SK-N-SH (cell line): Measurements from ENCODE around the gene CD300LG. TPM values are rescaled to one million over a fixed set of nuclear protein-coding genes. Genes with fewer than 3 reads are reported as not detected.
A peak's percentile ranks its signal among the peaks of the same experiment; 100 is the strongest.

Source experiments
- CTCF ChIA-PET: fragments of 300-600, 350-600 bp; formaldehyde crosslinking; extraction: SDS; loops from one replicate; lab custom pipeline; 2021; lab: Yijun Ruan, JAX
- POLR2A ChIA-PET: fragments of 350-600 bp; sonication (Branson Sonifier 250); formaldehyde crosslinking; extraction: SDS; loops from one replicate; lab custom pipeline; 2020; ENCODE audit warnings: antibody characterized with exemption, inconsistent platforms; lab: Yijun Ruan, JAX
- DNase-seq: peaks from one replicate; pipeline ENCODE4 v3.0.0; 2012
- H2AFZ ChIP-seq: fragments of 200-600 bp; sonication (generic); 2 replicates; pipeline ENCODE4 v1.8.1; 2016; ENCODE audit warnings: antibody characterized with exemption, mild to moderate bottlenecking, low read depth
- H3F3A ChIP-seq: fragments of 200-600 bp; sonication (generic); replicated peaks from 2 replicates; pipeline ENCODE3; 2016; ENCODE audit warnings: antibody characterized with exemption, mild to moderate bottlenecking; ENCODE audit not compliant: insufficient read depth
- H3K27ac ChIP-seq, 2 experiments: fragments of 200-500 bp in 1 of 2; fragments of 200-600 bp in 1 of 2; sonication (Bioruptor generic) in 1 of 2; sonication (generic), shearing (Covaris generic) in 1 of 2; 2 replicates each; pipeline versions ENCODE4 v1.5.1 to v1.6.1; 2014 to 2016; ENCODE audit warnings: low read depth in 2 of 2, inconsistent platforms in 1 of 2, low read length in 1 of 2, mild to moderate bottlenecking in 1 of 2, mixed read lengths in 1 of 2
- H3K27me3 ChIP-seq: fragments of 200-600 bp; sonication (generic), shearing (Covaris generic); 2 replicates; pipeline ENCODE4 v1.6.1; 2016; ENCODE audit warnings: mixed run types; ENCODE audit not compliant: insufficient read depth
- H3K36me3 ChIP-seq, 2 experiments: fragments of 200-500 bp in 1 of 2; fragments of 200-600 bp in 1 of 2; sonication (Bioruptor generic) in 1 of 2; sonication (generic) in 1 of 2; replicated peaks in 1 of 2; 2 replicates each; pipeline versions ENCODE3 to v1.5.1; 2014 to 2016; ENCODE audit warnings: low read length in 1 of 2, mild to moderate bottlenecking in 1 of 2; ENCODE audit not compliant: insufficient read depth in 2 of 2, control insufficient read depth in 1 of 2
- H3K4me1 ChIP-seq, 2 experiments: fragments of 200-500 bp in 1 of 2; fragments of 200-600 bp in 1 of 2; sonication (Bioruptor generic) in 1 of 2; sonication (generic), shearing (Covaris generic) in 1 of 2; 2 replicates each; pipeline versions ENCODE4 v1.5.1 to v1.6.1; 2014 to 2016; ENCODE audit warnings: low read depth in 1 of 2, low read length in 1 of 2, mixed run types in 1 of 2; ENCODE audit not compliant: insufficient read depth in 2 of 2, control insufficient read depth in 1 of 2
- H3K4me2 ChIP-seq: fragments of 200-600 bp; sonication (generic), shearing (Covaris generic); 2 replicates; pipeline ENCODE4 v1.6.1; 2017; ENCODE audit warnings: mixed run types
- H3K4me3 ChIP-seq, 2 experiments: fragments of 200-500 bp in 1 of 2; fragments of 200-600 bp in 1 of 2; sonication (Bioruptor generic) in 1 of 2; sonication (generic), shearing (Covaris generic) in 1 of 2; 2 replicates each; pipeline versions ENCODE4 v1.5.1 to v1.8.1; 2014 to 2016; ENCODE audit warnings: low read depth in 2 of 2, inconsistent platforms in 1 of 2, low read length in 1 of 2, mild to moderate bottlenecking in 1 of 2, mixed read lengths in 1 of 2, moderate library complexity in 1 of 2
- H3K79me2 ChIP-seq: fragments of 200-600 bp; sonication (generic); 2 replicates; pipeline ENCODE4 v1.8.1; 2017; ENCODE audit warnings: mild to moderate bottlenecking; ENCODE audit not compliant: insufficient read depth
- H3K9ac ChIP-seq: fragments of 200-600 bp; sonication (generic); 2 replicates; pipeline ENCODE4 v1.6.1; 2017; ENCODE audit warnings: mixed run types
- H3K9me2 ChIP-seq: fragments of 200-600 bp; sonication (generic); 2 replicates; pipeline ENCODE4 v1.6.1; 2017; ENCODE audit warnings: mixed run types
- H3K9me3 ChIP-seq: fragments of 200-600 bp; sonication (generic); 2 replicates; pipeline ENCODE4 v1.6.1; 2017; ENCODE audit warnings: mixed run types, mild to moderate bottlenecking, moderate library complexity
- H4K20me1 ChIP-seq: fragments of 200-600 bp; sonication (generic); 2 replicates; pipeline ENCODE4 v1.6.1; 2017; ENCODE audit warnings: mild to moderate bottlenecking, mixed run types; ENCODE audit not compliant: insufficient read depth
- CHD2 ChIP-seq: fragments of 150-350 bp; IDR thresholded peaks from 2 replicates; pipeline ENCODE4 v1.6.1; 2018; ENCODE audit warnings: low read length; ENCODE audit not compliant: partially characterized antibody
- EP300 ChIP-seq, 2 experiments: IDR thresholded peaks; 2 replicates each; pipeline versions ENCODE4 v1.4.0 to v1.6.1; 2012; ENCODE audit warnings: borderline replicate concordance in 1 of 2, low read depth in 1 of 2, low read length in 1 of 2
- FOXJ3 ChIP-seq: sonication (generic); formaldehyde crosslinking; IDR thresholded peaks from 2 replicates; pipeline ENCODE4 v1.5.1; 2020; ENCODE audit warnings: mild to moderate bottlenecking, missing genetic modification reagents
- FOXM1 ChIP-seq: IDR thresholded peaks from 2 replicates; pipeline ENCODE4 v1.4.0; 2012; ENCODE audit warnings: low read depth, mild to moderate bottlenecking
- GABPA ChIP-seq: IDR thresholded peaks from 2 replicates; pipeline ENCODE4 v1.4.0; 2012; ENCODE audit warnings: low read depth, mild to moderate bottlenecking
- GATA2 ChIP-seq: sonication (generic); formaldehyde crosslinking; IDR thresholded peaks from 2 replicates; pipeline ENCODE4 v1.5.0; 2020; ENCODE audit warnings: mild to moderate bottlenecking, missing genetic modification reagents
- IRF3 ChIP-seq: fragments of 150-350 bp; IDR thresholded peaks from 2 replicates; pipeline ENCODE4 v1.6.1; 2016; ENCODE audit warnings: mild to moderate bottlenecking, low read depth, low read length
- MAX ChIP-seq: IDR thresholded peaks from 2 replicates; pipeline ENCODE4 v1.4.0; 2012; ENCODE audit warnings: low read depth
- MEF2A ChIP-seq: IDR thresholded peaks from 2 replicates; pipeline ENCODE4 v1.4.0; 2012; ENCODE audit warnings: low read depth, borderline replicate concordance
- NFIC ChIP-seq: IDR thresholded peaks from 2 replicates; pipeline ENCODE4 v1.4.0; 2012; ENCODE audit warnings: borderline replicate concordance
- NRF1 ChIP-seq: IDR thresholded peaks from 2 replicates; pipeline ENCODE4 v1.6.1; 2012; ENCODE audit warnings: low read depth, mild to moderate bottlenecking, low read length
- PBX3 ChIP-seq: IDR thresholded peaks from 2 replicates; pipeline ENCODE4; 2012
- POLR2AphosphoS5 ChIP-seq: IDR thresholded peaks from 2 replicates; pipeline ENCODE4 v1.6.1; 2012; ENCODE audit warnings: low read depth, low read length
- RAD21 ChIP-seq: IDR thresholded peaks from 2 replicates; pipeline ENCODE4 v1.6.1; 2012; ENCODE audit warnings: mild to moderate bottlenecking, low read length
- RFX5 ChIP-seq: IDR thresholded peaks from 2 replicates; pipeline ENCODE4 v1.6.1; 2012; ENCODE audit warnings: mild to moderate bottlenecking, improper control_type of control experiment, low read length
- SMC3 ChIP-seq: IDR thresholded peaks from 2 replicates; pipeline ENCODE4 v1.6.1; 2012; ENCODE audit warnings: low read depth, low read length, improper control_type of control experiment
- USF1 ChIP-seq: IDR thresholded peaks from 2 replicates; pipeline ENCODE4 v1.4.0; 2012; ENCODE audit warnings: low read depth, borderline replicate concordance
- WGBS: methylation state at CpG from one replicate; pipeline ENCODE4 v1.1.6; 2017; ENCODE audit warnings: low lambda C conversion rate; 5-methylcytosine and 5-hydroxymethylcytosine counted together
- polyA plus RNA-seq, 3 experiments: library from polyadenylated mRNA; depleted of rRNA; stranded (reverse); fragments of >200 nt; gene quantifications; 2 replicates each; pipeline ENCODE4 v1.2.3, GENCODE V29; 2012

The CD300LG gene
- polyA plus RNA-seq, 1 of the 3 experiments (the other 2 are of a cell fraction): not detected

GRCh38 chr17:43844241-43844640, 2.7 kb upstream of the CD300LG start:
- Histone ChIP-seq H3K27ac (no peak overlapping the region), H4K20me1 (no peaks in the 10 kb centered on the region), H3K4me1 (peaks cover 0 to 10% of the 10 kb centered on the region in 2 experiments; a peak in 1 of 4 replicates), H3K9me2 (no peaks in the 10 kb centered on the region), H3K4me3 (no peak overlapping the region), H3K4me2 (no peak overlapping the region), H3K9ac (no peak overlapping the region), H3F3A (peaks cover 3% of the 10 kb centered on the region), H2AFZ (no peak overlapping the region), H3K9me3 (no peaks in the 10 kb centered on the region), H3K79me2 (no peaks in the 10 kb centered on the region), H3K36me3 (no peaks in the 10 kb centered on the region), H3K27me3 (no peaks in the 10 kb centered on the region)
- POLR2A ChIA-PET: no interaction called here
- CTCF ChIA-PET: interaction anchor here (1.1 to 3.8 kb wide), 3 partner anchors 35 to 66 kb away, joined by 3 to 33 read pairs (median 3); partner anchors contain the start of gene DUSP3
- TF ChIP-seq NRF1: no peak
- no peak for TF ChIP-seq POLR2AphosphoS5
- no peak for TF ChIP-seq IRF3
- no peak for TF ChIP-seq MEF2A
- no peak for TF ChIP-seq RAD21
- TF ChIP-seq MAX: no peak
- no peak for TF ChIP-seq CHD2
- TF ChIP-seq USF1: no peak
- no peak for TF ChIP-seq SMC3
- no peak for TF ChIP-seq RFX5
- no peak for DNase-seq
- 48% methylated on average over 4 of the region's 5 CpGs for WGBS

GRCh38 chr17:43845766-43846165, 1.2 kb upstream of the CD300LG start:
- Histone ChIP-seq H3K27ac (no peak overlapping the region), H2AFZ (0 out of 2 replicates have a peak overlapping the region, but pooled peaks have one; percentile 48), H3K9ac (no peak overlapping the region), H3K9me3 (no peaks in the 10 kb centered on the region), H3K4me3 (no peak overlapping the region), H3K4me2 (no peak overlapping the region), H3K79me2 (no peaks in the 10 kb centered on the region), H3K9me2 (no peaks in the 10 kb centered on the region), H3K4me1 (peaks cover 0 to 3% of the 10 kb centered on the region in 2 experiments; a peak in 1 of 4 replicates), H3K27me3 (no peaks in the 10 kb centered on the region), H3F3A (no peaks in the 10 kb centered on the region), H3K36me3 (no peaks in the 10 kb centered on the region), H4K20me1 (no peaks in the 10 kb centered on the region)
- DNase-seq: no peak
- 66% methylated on average over 4 of the region's 4 CpGs for WGBS
- TF ChIP-seq USF1: no peak
- TF ChIP-seq GATA2 (CRISPR knock-in tag): no peak
- no peak for TF ChIP-seq MAX
- TF ChIP-seq FOXM1: no peak
- no peak for TF ChIP-seq SMC3
- no peak for TF ChIP-seq RFX5
- TF ChIP-seq NFIC: no peak
- TF ChIP-seq PBX3: no peak
- TF ChIP-seq FOXJ3 (CRISPR knock-in tag): no peak
- no peak for TF ChIP-seq IRF3
- TF ChIP-seq EP300 (IDR thresholded peaks at IDR 0.05; ENCODE audit: borderline replicate concordance in 1 of 2, low read depth in 1 of 2, low read length in 1 of 2): no peak
- TF ChIP-seq GABPA: no peak
- no peak for TF ChIP-seq MEF2A
- ChIA-PET POLR2A (interaction anchor here (0.8 to 1.4 kb wide), 2 partner anchors 67 to 78 kb away, joined by 4 read pairs; partner anchors contain the start of gene DUSP3), CTCF (interaction anchor here (0.6 to 3.8 kb wide), 41 partner anchors 8 to 268 kb away, joined by 3 to 51 read pairs (median 5); partner anchors contain the start of genes CFAP97D1, DUSP3, MPP3 and PPY)
